Measurements from ENCODE around the gene AGPAT4.

The AGPAT4 gene

DNA sequence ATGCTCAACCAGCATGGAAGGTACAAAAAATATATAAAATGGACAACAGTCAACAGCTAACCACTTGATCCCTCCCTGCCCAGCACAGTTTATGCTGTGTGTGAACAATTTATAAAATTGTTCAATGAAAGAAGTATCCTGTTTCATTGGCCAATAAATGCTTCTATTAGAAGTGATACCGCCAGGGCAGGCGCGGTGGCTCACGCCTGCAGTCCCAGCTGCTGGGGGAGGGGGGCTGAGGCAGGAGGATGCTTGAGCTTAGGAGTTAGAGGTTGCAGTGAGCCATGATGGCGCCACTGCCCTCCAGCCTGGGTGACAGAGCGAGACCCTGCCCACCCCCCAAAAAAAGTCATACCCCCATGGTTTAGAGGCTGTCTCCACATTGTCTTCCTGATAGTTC lies 4.6 kb downstream of the AGPAT4 start:
- peaks cover 52% of the 10 kb centered on the region for H3K36me3 Mint-ChIP-seq (ENCODE audit: low read depth)
- H3K4me3 Mint-ChIP-seq = no peak overlapping the region
- peaks cover 4% of the 10 kb centered on the region for H3K9me3 Mint-ChIP-seq
- H3K4me1 Mint-ChIP-seq = peaks cover 50% of the 10 kb centered on the region
- H3K27ac Mint-ChIP-seq = no peak overlapping the region
- TF ChIP-seq, protein P1, sequence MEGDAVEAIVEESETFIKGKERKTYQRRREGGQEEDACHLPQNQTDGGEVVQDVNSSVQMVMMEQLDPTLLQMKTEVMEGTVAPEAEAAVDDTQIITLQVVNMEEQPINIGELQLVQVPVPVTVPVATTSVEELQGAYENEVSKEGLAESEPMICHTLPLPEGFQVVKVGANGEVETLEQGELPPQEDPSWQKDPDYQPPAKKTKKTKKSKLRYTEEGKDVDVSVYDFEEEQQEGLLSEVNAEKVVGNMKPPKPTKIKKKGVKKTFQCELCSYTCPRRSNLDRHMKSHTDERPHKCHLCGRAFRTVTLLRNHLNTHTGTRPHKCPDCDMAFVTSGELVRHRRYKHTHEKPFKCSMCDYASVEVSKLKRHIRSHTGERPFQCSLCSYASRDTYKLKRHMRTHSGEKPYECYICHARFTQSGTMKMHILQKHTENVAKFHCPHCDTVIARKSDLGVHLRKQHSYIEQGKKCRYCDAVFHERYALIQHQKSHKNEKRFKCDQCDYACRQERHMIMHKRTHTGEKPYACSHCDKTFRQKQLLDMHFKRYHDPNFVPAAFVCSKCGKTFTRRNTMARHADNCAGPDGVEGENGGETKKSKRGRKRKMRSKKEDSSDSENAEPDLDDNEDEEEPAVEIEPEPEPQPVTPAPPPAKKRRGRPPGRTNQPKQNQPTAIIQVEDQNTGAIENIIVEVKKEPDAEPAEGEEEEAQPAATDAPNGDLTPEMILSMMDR (IDR thresholded peaks at IDR 0.05) = no peak
- no peak for DNase-seq
- H3K27me3 Mint-ChIP-seq (ENCODE audit: low read depth, poor library complexity) = peaks cover 3% of the 10 kb centered on the region

DNA sequence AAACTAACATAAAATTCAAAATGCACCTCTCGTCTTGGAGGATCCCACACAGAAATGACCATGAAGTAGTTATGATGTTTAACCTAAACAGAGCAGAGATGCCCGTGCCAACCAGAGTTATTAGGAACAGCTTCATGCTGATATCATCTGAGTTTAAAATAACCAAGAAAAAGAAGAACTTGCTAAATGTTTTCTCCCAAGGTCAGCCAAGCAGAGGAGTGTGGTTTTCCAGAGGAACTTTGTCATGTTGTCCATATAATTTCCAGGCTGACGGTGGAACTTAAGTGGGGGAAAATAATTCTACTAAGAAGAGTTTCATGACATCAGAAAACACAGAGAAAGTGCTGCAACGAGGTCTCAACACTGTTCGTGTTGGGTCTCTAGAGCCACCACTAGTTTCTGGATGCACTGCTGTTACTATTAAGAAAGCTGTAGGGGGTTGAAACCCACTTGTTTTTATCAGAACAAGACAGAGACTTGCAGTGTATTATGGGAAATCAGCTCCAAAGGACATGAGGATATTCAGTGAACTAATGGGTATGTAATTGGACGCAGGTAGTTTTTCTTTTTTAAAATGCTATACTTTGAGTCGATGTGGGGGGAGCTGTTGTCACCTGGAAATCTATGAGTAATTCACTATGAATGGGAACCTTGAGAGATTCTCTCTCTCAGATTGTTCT lies 5.2 kb downstream of the AGPAT4 start:
- H3K27me3 Mint-ChIP-seq (ENCODE audit: low read depth, poor library complexity) = peaks cover 3% of the 10 kb centered on the region
- H3K4me1 Mint-ChIP-seq = peaks cover 47% of the 10 kb centered on the region
- peaks cover 57% of the 10 kb centered on the region for H3K36me3 Mint-ChIP-seq (ENCODE audit: low read depth)
- H3K4me3 Mint-ChIP-seq = no peak overlapping the region
- peaks cover 4% of the 10 kb centered on the region for H3K9me3 Mint-ChIP-seq
- DNase-seq = no peak
- TF ChIP-seq, protein P1 (IDR thresholded peaks at IDR 0.05) = no peak
- H3K27ac Mint-ChIP-seq = no peak overlapping the region

DNA sequence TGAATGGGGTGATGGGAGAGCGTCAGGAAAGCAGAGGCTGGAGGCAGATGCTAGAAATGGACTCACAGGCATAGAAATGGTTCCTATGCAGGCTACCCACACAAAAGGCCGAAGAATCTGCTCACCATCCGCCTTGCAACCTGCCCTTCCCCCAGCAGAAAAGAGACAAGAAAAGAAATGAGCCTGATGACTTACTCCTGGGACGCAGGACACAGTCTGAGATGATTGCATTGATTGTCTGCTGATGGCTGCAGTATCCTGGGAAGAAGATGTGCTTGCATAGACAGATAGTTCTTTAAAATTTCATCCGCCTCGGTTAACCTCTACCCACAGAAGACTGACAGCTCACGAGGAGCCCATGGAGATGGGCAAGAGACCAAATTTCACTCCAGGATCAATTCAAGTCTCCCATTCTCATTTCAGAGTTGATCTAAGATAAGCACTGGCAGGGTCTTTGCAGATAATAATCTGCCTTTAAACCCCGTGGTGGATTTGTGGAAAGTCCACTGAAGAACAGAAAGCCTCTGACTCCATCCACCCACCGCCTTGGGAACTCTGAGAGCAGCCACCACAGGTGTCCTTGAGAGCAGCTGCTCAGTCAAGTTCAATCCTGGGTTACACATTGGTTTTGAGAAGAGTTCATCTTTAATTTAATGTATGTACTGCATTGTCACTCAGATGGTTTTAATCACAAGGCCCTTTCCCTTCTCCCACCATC lies 7.2 kb downstream of the AGPAT4 start:
- DNase-seq = no peak
- peaks cover 38% of the 10 kb centered on the region for H3K4me1 Mint-ChIP-seq
- H3K9me3 Mint-ChIP-seq = peaks cover 4% of the 10 kb centered on the region
- TF ChIP-seq, protein P1 (IDR thresholded peaks at IDR 0.05) = no peak
- H3K4me3 Mint-ChIP-seq = no peak overlapping the region
- H3K36me3 Mint-ChIP-seq (ENCODE audit: low read depth) = peaks cover 75% of the 10 kb centered on the region
- H3K27me3 Mint-ChIP-seq (ENCODE audit: low read depth, poor library complexity) = peaks cover 3% of the 10 kb centered on the region
- peak overlapping the region; percentile 24 for H3K27ac Mint-ChIP-seq

DNA sequence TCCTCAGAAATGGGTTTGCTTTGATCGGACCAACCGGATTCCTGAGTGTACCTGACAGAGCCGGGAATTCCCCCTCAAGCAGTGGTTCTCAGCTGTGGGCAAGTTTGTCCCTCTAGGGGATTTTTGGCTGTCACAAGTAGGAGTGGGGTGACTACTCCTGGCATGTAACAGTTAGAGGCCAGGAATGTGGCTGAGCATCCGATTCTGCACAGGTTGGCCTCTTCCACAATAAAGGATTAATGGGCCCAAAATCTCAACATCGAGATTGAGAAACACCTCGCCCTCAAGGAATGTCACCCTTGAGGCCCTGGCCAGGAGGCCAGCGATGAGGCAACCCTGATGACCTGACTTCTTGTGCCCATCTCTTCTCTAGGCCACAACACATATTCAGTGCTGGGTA lies 7.9 kb downstream of the AGPAT4 start:
- Mint-ChIP-seq H3K27me3 (ENCODE audit: low read depth, poor library complexity) (peaks cover 3% of the 10 kb centered on the region), H3K27ac (no peak overlapping the region), H3K4me1 (peaks cover 36% of the 10 kb centered on the region), H3K4me3 (no peak overlapping the region), H3K9me3 (peaks cover 4% of the 10 kb centered on the region), H3K36me3 (ENCODE audit: low read depth) (peaks cover 78% of the 10 kb centered on the region)
- DNase-seq = no peak
- TF ChIP-seq, protein P1 (IDR thresholded peaks at IDR 0.05) = no peak

DNA sequence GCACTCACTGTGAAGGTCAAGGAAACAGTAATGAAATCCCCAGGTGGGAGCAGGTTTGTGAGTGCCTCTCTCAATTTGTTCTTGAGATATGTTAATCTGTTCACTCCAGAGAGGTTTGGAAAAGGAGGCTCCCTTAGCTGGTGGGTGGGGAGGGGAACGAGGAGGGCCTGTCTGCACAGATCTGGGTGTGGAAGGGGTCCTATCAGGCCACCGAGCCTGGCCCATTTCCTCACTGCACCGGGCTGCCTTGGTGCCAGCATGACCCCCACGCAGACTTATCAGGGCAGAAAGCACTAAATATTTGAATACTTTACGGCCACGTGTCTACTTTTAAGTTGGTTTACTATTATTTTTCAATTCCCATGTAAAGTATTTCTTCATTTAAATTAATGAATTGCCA lies 8.3 kb downstream of the AGPAT4 start:
- Mint-ChIP-seq H3K9me3 (peaks cover 4% of the 10 kb centered on the region), H3K4me3 (no peak overlapping the region), H3K27me3 (ENCODE audit: low read depth, poor library complexity) (peaks cover 3% of the 10 kb centered on the region), H3K36me3 (ENCODE audit: low read depth) (peaks cover 79% of the 10 kb centered on the region), H3K27ac (no peak overlapping the region), H3K4me1 (peaks cover 37% of the 10 kb centered on the region)
- TF ChIP-seq, protein P1 (IDR thresholded peaks at IDR 0.05) = no peak
- no peak for DNase-seq

Measured in nephron progenitor cell (in vitro differentiated cells).